Hematopoietic multipotent progenitor cell treated with erythropoietin and hydrocortisone succinate and interleukin-3 and kit ligand, for 17 days (in vitro differentiated cells): ENCODE data around the gene CDK6.

Source experiments
- DNase-seq: peaks from one replicate; pipeline ENCODE4 v3.0.0-alpha.2; 2015; ENCODE audit warnings: low spot score

The CDK6 gene

GRCh38 chr7:92736870-92737269, 99.5 kb downstream of the CDK6 start:
- DNase-seq = no peak

- DNase-seq = no peak
These were observed 100.7 kb downstream of the CDK6 start for GRCh38 chr7:92735707-92736106.

- DNase-seq = no peak
These were observed 103.9 kb downstream of the CDK6 start for GRCh38 chr7:92732316-92733036.

GRCh38 chr7:92731335-92732063, 104.9 kb downstream of the CDK6 start:
- no peak for DNase-seq

- no peak for DNase-seq
These were observed 105.6 kb downstream of the CDK6 start for GRCh38 chr7:92730808-92731207.

GRCh38 chr7:92729751-92730150, 106.6 kb downstream of the CDK6 start:
- DNase-seq = no peak

- no peak for DNase-seq
These were observed 107.2 kb downstream of the CDK6 start for GRCh38 chr7:92729172-92729571.

GRCh38 chr7:92727755-92728154, 108.6 kb downstream of the CDK6 start:
- DNase-seq = no peak

- no peak for DNase-seq
These were observed 111.0 kb downstream of the CDK6 start for GRCh38 chr7:92725161-92725925.

- DNase-seq = no peak
These were observed 112.4 kb downstream of the CDK6 start for GRCh38 chr7:92723943-92724342.

GRCh38 chr7:92723205-92723604, 113.2 kb downstream of the CDK6 start:
- DNase-seq = no peak

GRCh38 chr7:92722541-92722940, 113.8 kb downstream of the CDK6 start:
- DNase-seq = no peak

- DNase-seq = no peak
These were observed 115.6 kb downstream of the CDK6 start for GRCh38 chr7:92720604-92721350.

- DNase-seq = peak; percentile 20
These were observed 118.2 kb downstream of the CDK6 start for GRCh38 chr7:92717993-92718716.

- no peak for DNase-seq
These were observed 118.8 kb downstream of the CDK6 start for GRCh38 chr7:92717623-92717992.

GRCh38 chr7:92716825-92717580, 119.4 kb downstream of the CDK6 start:
- DNase-seq = no peak

GRCh38 chr7:92715963-92716362, 120.4 kb downstream of the CDK6 start:
- DNase-seq = no peak

GRCh38 chr7:92714767-92715166, 121.6 kb downstream of the CDK6 start:
- DNase-seq = no peak

GRCh38 chr7:92714280-92714679, 122.1 kb downstream of the CDK6 start:
- no peak for DNase-seq

GRCh38 chr7:92709912-92710311, 126.5 kb downstream of the CDK6 start:
- no peak for DNase-seq

- DNase-seq = no peak
These were observed 127.2 kb downstream of the CDK6 start for GRCh38 chr7:92709150-92709549.
